Measurements from ENCODE around the gene CASP8.
A peak's percentile ranks its signal among the peaks of the same experiment; 100 is the strongest.
"Not testable (repeated sequence)": the region's sequence is repeated elsewhere in the genome, so short reads cannot be mapped to it uniquely, and the experiment has no call there.

Gene CASP8

DNA sequence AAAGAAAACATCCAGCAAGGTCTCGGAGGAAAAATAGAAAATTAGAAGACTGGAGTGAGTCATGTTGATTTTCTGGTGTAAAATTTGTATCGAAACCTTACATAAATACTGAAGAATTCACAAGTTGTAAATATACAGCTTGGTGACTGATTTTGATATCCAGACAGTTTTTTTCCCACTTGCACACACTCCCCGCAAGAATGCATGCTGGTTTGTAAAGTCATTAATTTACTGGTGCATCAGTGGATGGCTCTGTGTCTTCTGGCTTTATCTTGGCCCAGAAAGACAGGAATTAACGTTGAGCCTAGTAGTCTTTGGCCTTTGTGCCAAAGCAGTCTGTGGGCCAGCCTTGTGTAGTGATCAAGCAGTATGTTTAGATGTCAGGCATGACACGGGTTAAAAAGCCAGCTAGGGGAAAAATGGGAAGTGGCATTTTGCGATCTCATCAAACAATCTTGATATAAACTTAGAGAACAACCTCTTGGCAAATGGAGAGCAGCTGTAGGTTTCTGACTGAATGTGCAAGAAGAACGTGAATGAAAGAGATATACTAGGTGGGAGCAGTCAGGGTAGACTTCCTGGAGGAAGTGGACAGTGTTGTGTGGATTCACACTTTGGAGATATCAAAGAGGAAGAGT lies 22.7 kb upstream of the CASP8 start:
- Histone ChIP-seq H3K27ac (peak overlapping the region in 4 of 21 experiments; percentile 11 to 57 (median 40)), H3K4me3 (no peak overlapping the region)

DNA sequence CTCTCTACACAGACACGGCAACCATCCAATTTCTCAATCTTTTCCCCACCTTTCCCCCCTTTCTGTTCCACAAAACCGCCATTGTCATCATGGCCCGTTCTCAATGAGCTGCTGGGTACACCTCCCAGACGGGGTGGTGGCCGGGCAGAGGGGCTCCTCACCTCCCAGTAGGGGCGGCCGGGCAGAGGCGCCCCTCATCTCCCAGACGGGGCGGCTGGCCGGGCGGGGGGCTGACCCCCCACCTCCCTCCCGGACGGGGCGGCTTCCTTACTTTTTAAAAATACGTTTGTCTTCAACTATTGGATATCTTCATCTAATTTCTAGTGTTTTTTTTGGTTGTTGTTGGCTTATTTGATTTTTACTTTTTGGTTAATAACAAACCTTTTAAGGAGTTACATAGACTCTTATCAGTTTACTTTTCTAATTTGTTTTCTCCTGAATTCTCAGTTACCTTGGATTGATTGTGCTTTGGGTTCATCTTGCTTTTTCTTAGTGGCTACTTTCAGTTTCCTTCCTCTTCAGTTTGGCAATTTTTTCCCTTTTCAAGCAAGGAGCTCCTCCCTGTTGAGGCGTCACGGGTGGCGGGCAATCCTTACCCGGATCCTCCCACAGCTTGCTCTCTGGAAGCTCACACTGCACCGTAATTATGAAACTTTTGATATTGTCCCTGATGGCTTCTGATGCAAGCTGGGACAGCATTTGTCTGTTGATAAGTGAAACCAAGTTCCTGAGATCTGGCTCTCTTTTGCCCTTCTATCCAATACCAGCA lies 21.0 kb upstream of the CASP8 start:
- H3K4me3 ChIP-seq: not testable (repeated sequence)
- peak overlapping the region in 18 of 21 experiments; percentile 22 to 79 (median 63) for H3K27ac ChIP-seq

DNA sequence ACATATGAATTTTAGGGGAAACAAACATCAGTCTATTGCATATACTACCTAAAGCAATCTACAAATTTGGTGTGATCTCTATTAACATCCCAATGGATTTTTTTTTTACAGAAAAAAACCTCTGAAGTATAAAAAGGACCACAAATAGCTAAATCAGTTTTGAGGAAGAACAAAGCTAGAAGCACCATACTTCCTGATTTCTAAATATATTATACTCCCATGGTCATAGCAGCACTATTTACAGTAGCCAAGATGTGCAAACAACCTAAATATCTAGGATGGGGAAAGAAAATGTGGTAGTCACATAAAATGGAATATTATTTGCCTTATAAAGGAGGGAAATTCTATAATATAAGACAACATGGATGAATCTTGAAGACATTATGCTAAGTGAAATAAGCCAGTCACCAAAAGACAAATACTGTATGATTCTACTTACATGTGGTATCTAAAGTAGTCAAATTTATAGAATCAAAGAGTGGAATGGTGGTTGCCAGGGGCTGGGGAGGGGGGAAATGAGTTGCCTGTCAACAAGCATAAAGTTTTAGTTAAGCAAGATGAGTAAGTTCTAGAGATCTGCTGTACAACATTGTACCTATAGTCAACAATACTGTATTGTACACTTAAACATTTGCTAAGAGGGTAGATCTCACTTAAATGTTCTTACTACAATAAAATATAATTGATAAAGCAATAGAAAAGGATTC lies 17.6 kb upstream of the CASP8 start:
- Histone ChIP-seq H3K27ac (no peak overlapping the region), H3K4me3 (no peak overlapping the region)

DNA sequence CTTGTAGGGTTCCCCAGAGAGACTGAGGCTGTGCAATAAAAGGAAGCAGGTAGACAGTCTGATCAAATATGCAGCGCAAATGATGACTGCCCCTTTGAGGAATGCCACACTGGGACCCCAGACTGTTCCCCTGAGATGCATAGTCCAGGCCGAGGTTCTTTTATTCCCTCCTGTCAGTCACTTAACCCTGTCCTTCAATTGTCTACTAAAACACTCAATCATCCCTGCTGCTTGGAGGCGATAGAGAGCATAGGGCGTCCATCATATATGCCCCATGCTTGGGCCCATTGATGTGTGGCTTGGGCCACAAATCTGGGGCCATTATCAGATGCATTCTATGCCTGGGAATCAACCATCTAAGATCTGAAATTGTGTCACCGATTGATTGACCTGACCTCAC lies 15.5 kb upstream of the CASP8 start:
- no peak overlapping the region for H3K27ac ChIP-seq
- H3K4me3 ChIP-seq: no peak overlapping the region

DNA sequence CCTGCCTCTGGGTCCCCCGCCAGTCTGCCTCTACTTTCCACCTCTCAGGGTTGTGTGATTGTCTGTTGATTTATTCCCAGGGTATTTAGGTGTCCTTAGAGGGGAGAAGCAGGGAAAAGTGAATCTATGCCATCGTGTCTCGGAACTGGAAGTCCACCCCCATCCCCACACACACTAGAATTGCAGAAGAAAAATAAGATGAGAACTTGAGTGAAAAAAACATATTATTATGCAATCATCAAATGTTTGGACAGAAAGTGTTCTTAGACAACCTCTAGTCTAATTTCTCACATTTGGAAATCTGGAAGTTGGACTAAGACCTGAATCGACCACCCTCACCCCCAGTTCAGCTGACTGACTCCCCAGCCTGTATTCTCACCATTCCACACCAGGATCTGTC lies 14.1 kb upstream of the CASP8 start:
- Histone ChIP-seq H3K27ac (peak overlapping the region in 1 of 21 experiments; percentile 17), H3K4me3 (no peak overlapping the region)

DNA sequence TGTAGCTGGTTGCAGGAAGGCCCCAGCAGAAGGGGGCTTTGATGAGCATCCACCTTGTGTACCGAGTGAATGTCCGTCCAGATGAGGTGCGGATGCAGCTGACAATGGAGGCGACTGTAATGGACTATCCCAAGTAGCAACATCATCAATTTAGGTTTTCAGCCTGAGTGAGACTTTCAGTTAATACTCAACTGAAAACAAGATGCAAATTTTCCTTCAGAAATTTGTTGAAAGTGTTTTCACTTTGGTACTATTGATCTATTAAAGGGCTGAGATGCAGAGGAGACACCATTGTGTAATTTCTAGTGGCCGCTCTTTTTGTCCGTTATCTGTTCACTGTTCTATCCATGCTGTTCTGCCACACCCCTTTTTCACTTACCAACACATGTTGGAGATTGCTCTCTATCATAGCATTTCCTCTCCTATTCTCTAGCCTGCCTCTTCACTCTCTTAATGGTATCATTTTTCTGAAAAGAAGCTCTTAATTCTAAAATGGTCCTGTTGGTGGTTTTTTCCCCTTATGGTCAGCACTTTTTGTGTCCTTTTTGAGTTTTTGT lies 12.0 kb upstream of the CASP8 start:
- H3K27ac ChIP-seq: no peak overlapping the region
- no peak overlapping the region for H3K4me3 ChIP-seq

DNA sequence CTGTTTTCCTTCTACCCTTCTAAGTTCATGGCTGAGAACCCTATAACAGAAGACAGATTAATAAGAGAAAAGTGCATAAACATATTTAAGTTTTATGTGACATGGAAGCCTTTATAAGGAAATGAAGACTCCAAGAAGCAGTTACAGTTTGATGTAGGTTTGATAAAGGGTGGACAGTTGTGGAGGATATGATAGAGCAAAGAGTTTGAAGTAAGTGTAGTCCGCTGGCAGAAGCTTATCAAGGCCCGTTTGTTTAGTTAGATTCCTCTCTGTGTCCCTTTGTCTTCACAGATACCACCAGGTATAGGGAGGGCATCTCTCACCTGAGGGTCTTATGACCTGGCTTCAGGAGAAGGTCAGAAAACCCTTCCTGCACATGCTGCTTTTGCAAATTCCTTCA lies 10.4 kb upstream of the CASP8 start:
- Histone ChIP-seq H3K27ac (no peak overlapping the region), H3K4me3 (no peak overlapping the region)

DNA sequence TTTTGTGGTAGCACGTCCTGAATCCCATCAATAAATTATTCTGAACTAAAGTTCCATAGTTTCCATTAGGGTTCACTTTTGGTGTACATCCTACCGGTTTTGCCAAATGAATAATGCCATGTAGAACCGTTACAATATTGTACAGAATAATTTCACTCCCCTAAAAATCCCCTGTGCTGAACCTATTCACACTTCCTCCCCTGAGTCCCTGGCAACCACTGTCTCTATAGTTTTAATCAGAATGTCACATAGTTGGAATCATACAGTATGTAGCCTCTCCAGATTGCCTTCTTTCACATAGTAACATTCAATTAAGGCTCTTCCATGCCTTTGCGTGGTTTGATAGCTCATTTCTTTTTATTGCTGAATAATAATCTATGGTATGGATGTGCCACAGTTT lies 9.6 kb upstream of the CASP8 start:
- Histone ChIP-seq H3K27ac (no peak overlapping the region), H3K4me3 (no peak overlapping the region)

DNA sequence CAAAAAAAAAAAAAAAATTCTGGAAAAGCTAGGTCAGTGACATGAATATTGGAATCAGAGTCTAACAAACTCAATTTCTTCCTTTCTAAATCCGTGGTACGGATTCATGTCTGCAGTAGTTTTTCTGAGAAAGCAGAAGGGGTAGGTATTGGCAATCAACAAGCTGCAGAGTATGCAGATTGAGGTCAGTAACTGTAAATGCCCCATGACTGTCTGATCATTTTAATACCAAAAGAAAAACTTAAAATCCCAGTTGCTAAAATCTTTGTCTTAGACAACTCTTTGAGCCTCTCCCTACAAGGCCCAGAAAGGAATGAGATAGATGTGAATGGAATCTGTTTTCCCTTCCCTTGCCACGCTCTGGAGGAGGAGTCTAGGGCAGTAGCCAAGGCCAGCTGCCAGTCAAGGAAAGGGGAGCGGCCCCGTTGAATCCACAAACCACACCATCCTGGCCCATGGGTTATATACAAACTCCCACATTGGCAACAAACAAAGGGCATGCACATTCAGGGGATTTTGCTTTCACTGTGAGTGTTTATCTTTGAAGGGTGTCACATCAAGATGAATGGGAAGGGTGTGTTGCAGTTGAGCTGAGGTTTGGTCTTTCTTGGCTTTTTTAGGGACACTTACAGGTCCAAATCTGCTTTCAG lies 6.1 kb upstream of the CASP8 start:
- Histone ChIP-seq H3K4me3 (no peak overlapping the region), H3K27ac (peak overlapping the region in 13 of 21 experiments; percentile 22 to 96 (median 43))

DNA sequence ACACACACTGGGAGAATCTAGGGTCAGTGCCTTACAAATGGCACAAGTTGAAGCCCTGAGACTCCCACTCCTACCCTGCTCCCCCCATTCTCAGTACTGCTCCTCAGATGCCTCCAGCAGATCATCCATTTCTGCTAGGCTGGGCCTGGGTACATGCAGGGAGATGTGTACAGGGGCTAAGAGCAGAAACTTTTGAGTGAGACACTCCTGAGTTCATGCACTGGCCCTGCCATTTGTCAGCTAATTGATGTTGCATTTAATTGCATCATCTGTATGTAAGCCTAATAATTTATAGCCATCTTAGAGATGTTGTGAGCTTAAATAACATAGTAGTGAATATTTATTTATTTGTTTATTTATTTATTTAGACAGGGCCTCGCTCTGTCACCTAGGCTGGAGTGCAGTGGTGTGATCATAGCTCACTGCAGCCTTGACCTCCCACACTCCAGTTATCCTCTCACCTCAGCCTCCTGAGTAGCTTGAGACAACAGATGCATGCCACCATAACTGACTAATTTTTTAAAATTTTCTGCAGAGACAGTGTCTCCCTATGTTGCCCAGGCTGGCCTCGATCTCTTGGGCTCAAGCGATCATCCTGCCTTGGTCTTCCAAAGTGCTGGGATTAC lies 4.8 kb upstream of the CASP8 start:
- Histone ChIP-seq H3K4me3 (no peak overlapping the region), H3K27ac (peak overlapping the region in 6 of 21 experiments; percentile 20 to 97 (median 56))

DNA sequence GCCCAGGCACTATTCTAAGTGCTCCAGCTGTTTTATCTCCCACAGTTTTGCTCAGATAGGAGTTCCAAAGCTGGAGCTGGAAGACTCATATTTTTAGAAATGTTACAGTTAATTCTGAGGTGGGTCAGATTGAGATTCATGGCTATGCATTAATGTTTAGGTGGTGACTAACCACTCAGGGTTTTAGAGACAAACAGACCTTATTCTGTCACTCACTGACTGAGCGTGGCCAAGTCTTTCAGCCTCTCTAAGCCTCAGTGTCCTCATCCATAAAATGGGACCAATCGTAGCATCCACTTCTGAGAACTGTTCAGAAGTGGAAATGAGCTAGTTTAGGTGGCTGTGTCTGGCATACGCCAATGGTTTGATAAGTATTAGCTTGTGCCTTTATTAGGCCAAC lies 4.3 kb upstream of the CASP8 start:
- no peak overlapping the region for H3K4me3 ChIP-seq
- H3K27ac ChIP-seq: peak overlapping the region in 7 of 21 experiments; percentile 85 to 97 (median 95)

DNA sequence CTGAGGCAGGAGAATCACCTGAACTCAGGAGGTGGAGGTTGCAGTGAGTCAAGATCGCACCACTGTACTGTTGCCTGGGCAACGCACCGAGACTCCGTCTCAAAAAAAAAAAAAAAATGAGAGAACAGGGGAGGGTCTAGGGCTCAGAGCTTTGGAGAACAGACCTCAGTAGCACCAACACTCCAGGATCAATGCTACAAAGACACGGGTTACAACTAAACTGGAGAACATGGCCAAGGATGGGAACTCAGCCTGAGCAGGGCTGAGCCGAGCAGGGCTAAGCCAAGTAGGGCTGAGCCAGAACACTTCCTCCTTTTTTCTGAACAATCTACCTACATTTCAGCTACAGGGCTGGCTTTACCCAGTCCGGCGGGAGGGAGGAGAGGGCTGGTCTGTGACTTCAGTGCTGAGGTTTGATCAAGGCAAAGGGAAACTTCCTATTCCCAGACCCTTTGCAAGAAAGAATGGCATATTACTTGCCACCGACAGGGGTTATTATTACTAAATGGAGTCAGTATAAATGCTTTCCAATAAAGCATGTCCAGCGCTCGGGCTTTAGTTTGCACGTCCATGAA lies 2.9 kb upstream of the CASP8 start:
- peak overlapping the region; percentile 42 to 53 (median 45) for H3K4me3 ChIP-seq
- H3K27ac ChIP-seq: peak overlapping the region in 20 of 21 experiments; percentile 84 to 97 (median 90)

DNA sequence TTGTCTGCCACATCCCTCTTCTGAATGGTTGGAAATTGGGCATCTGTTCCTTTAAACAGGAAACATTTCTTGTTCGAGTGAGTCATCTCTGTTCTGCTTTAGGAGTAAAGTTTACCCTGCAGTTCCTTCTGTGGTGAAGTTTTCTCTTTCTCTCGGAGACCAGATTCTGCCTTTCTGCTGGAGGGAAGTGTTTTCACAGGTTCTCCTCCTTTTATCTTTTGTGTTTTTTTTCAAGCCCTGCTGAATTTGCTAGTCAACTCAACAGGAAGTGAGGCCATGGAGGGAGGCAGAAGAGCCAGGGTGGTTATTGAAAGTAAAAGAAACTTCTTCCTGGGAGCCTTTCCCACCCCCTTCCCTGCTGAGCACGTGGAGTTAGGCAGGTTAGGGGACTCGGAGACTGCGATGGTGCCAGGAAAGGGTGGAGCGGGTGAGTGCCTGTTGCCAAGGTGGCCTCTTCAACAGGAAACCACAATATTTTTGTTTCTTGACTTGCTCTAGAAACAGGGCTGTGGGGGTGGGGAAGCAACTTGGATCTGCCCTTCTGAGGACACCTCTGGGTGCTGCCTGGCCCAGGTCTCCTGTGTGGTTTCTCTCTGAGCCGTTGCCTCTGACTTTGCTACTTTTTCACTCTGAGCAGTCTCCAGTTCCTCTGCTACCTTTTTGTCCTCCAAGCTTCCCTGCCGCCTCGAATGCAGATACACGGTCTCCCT lies 2.2 kb upstream of the CASP8 start:
- Histone ChIP-seq H3K4me3 (peak overlapping the region; percentile 42 to 53 (median 45)), H3K27ac (peak overlapping the region; percentile 67 to 97 (median 89))

DNA sequence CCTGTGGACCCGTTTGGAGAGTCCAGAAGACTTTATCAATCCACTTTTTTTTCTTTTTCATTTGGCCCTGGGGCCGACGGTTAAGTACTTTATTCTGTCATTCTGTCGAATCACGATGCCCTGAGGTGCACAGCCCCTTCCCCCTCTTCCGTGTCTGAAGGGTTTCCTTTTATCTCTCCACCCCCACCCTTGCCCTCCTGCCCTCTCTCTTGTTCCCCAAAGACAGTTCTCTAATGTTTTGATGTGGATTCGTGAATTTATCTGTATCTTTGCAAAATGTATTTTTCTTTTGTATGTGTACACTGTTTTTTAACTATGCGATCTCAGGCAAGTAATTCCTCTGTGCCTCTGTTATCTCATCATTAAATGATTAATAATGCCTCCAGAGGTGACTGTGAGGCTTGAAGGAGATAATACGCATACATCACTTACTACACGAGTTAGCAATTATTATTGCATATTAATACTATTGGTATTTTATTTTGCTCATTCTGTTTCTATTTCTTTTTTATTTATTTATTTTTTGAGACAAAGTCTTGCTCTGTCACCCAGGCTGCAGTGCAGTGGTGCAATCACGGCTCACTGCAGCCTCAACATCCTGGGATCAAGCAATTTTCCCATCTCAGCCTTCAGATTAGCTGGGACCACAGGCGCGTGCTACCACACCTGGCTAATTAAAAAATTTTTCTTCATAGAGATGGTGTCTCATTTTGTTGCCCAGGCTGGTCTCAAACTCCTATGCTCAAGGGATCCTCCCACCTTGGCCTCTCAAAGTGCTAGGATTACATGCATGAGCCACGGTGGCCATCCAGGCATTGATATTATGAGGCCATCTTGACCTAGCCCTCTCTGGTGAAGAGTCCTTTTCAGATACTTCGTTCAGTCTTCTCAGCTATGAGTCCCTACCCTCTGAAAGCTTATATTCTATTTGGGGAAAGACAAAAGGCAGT lies 1.4 kb upstream of the CASP8 start:
- H3K4me3 ChIP-seq: peak overlapping the region; percentile 42 to 53 (median 45)

DNA sequence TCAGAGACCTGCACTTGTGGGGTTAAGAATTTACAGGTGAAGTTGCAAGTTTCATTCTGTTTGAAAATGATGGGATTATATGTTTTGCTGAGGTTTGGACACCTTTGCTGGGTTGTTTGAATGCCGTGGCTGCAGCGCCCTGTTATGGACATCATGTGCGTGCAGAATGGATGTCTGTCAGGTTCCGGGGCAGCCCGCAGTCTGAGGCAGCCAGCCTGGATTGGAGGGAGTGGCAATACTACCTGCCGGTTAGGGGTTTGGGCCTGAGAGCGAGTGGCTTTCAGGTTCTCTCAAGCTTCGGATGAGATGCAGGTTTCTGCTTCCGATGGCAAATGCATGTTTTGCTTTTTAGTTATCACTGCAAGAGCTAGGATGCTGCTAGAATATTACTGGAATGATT lies 1.1 kb downstream of the CASP8 start:
- H3K27ac ChIP-seq: peak overlapping the region in 13 of 21 experiments; percentile 28 to 97 (median 91)

More for the DNA sequence above, 1.4 kb upstream of the CASP8 start:
- peak overlapping the region; percentile 67 to 97 (median 89) for H3K27ac ChIP-seq

DNA sequence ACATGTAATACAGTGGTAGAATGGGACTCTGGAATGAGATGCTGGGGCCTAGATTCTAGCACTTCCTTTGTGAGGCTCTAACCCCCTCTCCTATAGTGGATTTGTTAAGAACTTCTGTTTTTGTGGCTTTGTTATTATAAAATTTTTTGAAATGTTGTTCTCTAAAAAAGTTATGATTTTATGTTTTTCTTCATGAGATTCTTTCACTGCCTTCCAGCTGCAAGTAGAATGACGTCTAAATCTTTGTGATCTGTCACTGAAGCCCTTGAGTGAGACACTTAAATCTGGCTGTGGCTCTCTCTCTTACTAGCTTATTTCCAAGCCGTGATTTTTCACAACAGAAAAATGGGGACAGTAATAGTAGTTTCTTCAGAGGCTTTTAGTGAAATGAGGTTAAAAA lies 1.6 kb downstream of the CASP8 start:
- Histone ChIP-seq H3K27ac (peak overlapping the region in 13 of 21 experiments; percentile 28 to 97 (median 91)), H3K4me3 (peak overlapping the region; percentile 22 to 42 (median 29))

More for the DNA sequence above, 1.1 kb downstream of the CASP8 start:
- peak overlapping the region; percentile 22 to 42 (median 29) for H3K4me3 ChIP-seq

DNA sequence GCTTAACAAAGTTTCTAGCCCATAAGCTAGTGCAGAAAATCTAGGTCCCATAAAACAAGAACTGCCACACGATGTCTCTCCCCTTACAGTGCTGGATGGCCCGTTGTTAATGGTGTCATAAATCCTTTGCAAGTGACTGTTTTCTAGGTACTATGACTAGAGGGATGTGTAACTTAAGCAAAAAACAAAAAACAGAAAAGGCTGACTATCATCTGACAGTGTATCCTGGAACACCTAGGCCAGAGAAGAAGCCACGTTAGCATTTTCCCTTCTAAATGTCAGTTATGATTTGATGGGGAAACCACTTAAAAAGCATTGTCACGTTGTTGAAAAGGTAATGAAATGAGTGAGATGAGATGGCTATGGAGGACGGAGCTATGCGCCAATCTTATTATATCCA lies 2.4 kb downstream of the CASP8 start:
- Histone ChIP-seq H3K27ac (peak overlapping the region in 3 of 21 experiments; percentile 35 to 96 (median 95)), H3K4me3 (no peak overlapping the region)

All from skin epidermis (tissue), 12 donors.